ENCODE measurements around the gene SPHK1.

Gene SPHK1

GRCh38 chr17:76435751-76436150 lies 51.3 kb downstream of the SPHK1 start:
- DNase-seq: peak; percentile 21
